HepG2 (cell line): ENCODE results near the gene GSK3A. TPM values are rescaled to one million over a fixed set of nuclear protein-coding genes. Genes with fewer than 3 reads are reported as not detected.

Source experiments
- CBX5 ChIP-seq: sonication (generic); formaldehyde crosslinking; IDR thresholded peaks from 2 replicates; pipeline ENCODE4 v1.4.0; 2020; ENCODE audit warnings: missing genetic modification reagents, borderline replicate concordance
- EEA1 ChIP-seq: sonication (generic); formaldehyde crosslinking; IDR thresholded peaks from 2 replicates; pipeline ENCODE4 v1.5.1; 2020; ENCODE audit warnings: mild to moderate bottlenecking, missing genetic modification reagents, borderline replicate concordance
- FOXP1 ChIP-seq, 2 experiments: fragments of 450-650 bp in 1 of 2; IDR thresholded peaks; 2 replicates each; pipeline ENCODE4 v1.6.1; 2017 to 2018; ENCODE audit warnings: antibody characterized with exemption in 1 of 2
- HOXA3 ChIP-seq: sonication (generic); formaldehyde crosslinking; IDR thresholded peaks from 2 replicates; pipeline ENCODE4 v1.5.0; 2020; ENCODE audit warnings: missing genetic modification reagents
- IKZF1 ChIP-seq: fragments of 450-650 bp; IDR thresholded peaks from 2 replicates; pipeline ENCODE4 v1.7.1; 2016
- KAT7 ChIP-seq: IDR thresholded peaks from 2 replicates; pipeline ENCODE4 v1.6.1; 2018; ENCODE audit warnings: borderline replicate concordance, missing compliant biosample characterization
- MAZ ChIP-seq, 2 experiments: sonication (generic) in 1 of 2; formaldehyde crosslinking in 1 of 2; IDR thresholded peaks; 2 replicates each; pipeline versions ENCODE4 v1.5.0 to v1.6.1; 2012 to 2020; ENCODE audit warnings: low read depth in 2 of 2, mild to moderate bottlenecking in 2 of 2, borderline replicate concordance in 1 of 2, improper control_type of control experiment in 1 of 2, low read length in 1 of 2, missing genetic modification reagents in 1 of 2, moderate library complexity in 1 of 2
- MLXIP ChIP-seq: sonication (generic); formaldehyde crosslinking; IDR thresholded peaks from 2 replicates; pipeline ENCODE4 v1.9.0; 2021; ENCODE audit warnings: missing genetic modification reagents, borderline replicate concordance
- NCOA1 ChIP-seq: sonication (generic); formaldehyde crosslinking; IDR thresholded peaks from 2 replicates; pipeline ENCODE4 v1.9.0; 2021; ENCODE audit warnings: missing genetic modification reagents
- NKX3-1 ChIP-seq: sonication (generic); formaldehyde crosslinking; IDR thresholded peaks from 2 replicates; pipeline ENCODE4 v1.5.0; 2020; ENCODE audit warnings: missing genetic modification reagents
- PLSCR1 ChIP-seq: sonication (generic); formaldehyde crosslinking; IDR thresholded peaks from 2 replicates; pipeline ENCODE4 v1.5.0; 2020; ENCODE audit warnings: missing genetic modification reagents, mild to moderate bottlenecking, borderline replicate concordance
- SATB2 ChIP-seq: sonication (generic); formaldehyde crosslinking; IDR thresholded peaks from 2 replicates; pipeline ENCODE4 v1.5.0; 2020; ENCODE audit warnings: missing genetic modification reagents
- SIX1 ChIP-seq: sonication (generic); formaldehyde crosslinking; IDR thresholded peaks from 2 replicates; pipeline ENCODE4 v1.4.0; 2020; ENCODE audit warnings: missing genetic modification reagents, borderline replicate concordance
- SMAD1 ChIP-seq: sonication (generic); formaldehyde crosslinking; IDR thresholded peaks from 2 replicates; pipeline ENCODE4 v1.4.0; 2020; ENCODE audit warnings: missing genetic modification reagents, low read depth, mild to moderate bottlenecking, borderline replicate concordance
- SPEN ChIP-seq: sonication (generic); formaldehyde crosslinking; IDR thresholded peaks from 2 replicates; pipeline ENCODE4 v1.5.1; 2020; ENCODE audit warnings: low read depth, mild to moderate bottlenecking, missing genetic modification reagents
- TEAD3 ChIP-seq: optimal IDR thresholded peaks from 2 replicates; pipeline ENCODE3; 2016; ENCODE audit warnings: borderline replicate concordance
- ZBTB38 ChIP-seq: sonication (generic); formaldehyde crosslinking; IDR thresholded peaks from 2 replicates; pipeline ENCODE4 v1.5.1; 2020; ENCODE audit warnings: mild to moderate bottlenecking, missing genetic modification reagents
- ZNF33B ChIP-seq: sonication (generic); formaldehyde crosslinking; IDR thresholded peaks from 2 replicates; pipeline ENCODE4 v1.5.1; 2020; ENCODE audit warnings: mild to moderate bottlenecking, missing genetic modification reagents
- ZNF496 ChIP-seq: sonication (generic); formaldehyde crosslinking; IDR thresholded peaks from 2 replicates; pipeline ENCODE4 v1.8.1; 2023; ENCODE audit warnings: mild to moderate bottlenecking, moderate library complexity, missing genetic modification reagents; ENCODE audit not compliant: insufficient replicate concordance
- polyA plus RNA-seq, 8 experiments: library from polyadenylated mRNA; depleted of rRNA in 3 of 8; stranded (reverse) in 7 of 8; unstranded in 1 of 8; fragments of >200 nt; fragmentation: Illumina TruSeq in 4 of 8; extraction: Trizol in 4 of 8; gene quantifications; 2 replicates each; pipeline versions ENCODE4 v1.2.1 to v1.2.3, GENCODE V29; 2011 to 2016; ENCODE audit warnings: low read depth in 4 of 8, missing spikeins in 1 of 8, mixed read lengths in 1 of 8; ENCODE audit not compliant: insufficient read depth in 1 of 8
- total RNA-seq, 5 experiments: library from RNA; depleted of rRNA; stranded (reverse); fragments of >200 nt; fragmentation: Illumina TruSeq; extraction: Trizol; gene quantifications; 2 replicates each; pipeline ENCODE4 v1.2.3, GENCODE V29; 2016; ENCODE audit warnings: low read depth in 1 of 5
- TF ChIP-seq, protein P1 (sequence below): sonication (generic); formaldehyde crosslinking; IDR thresholded peaks from 2 replicates; pipeline ENCODE4 v1.4.0; 2020; ENCODE audit warnings: missing genetic modification reagents, borderline replicate concordance

GSK3A gene
- total and polyA plus RNA-seq, 2 of the 13 experiments (the other 11 are each of a cell fraction or from before 2014, with no cell fraction given) = 16.9 to 52.5 TPM

DNA sequence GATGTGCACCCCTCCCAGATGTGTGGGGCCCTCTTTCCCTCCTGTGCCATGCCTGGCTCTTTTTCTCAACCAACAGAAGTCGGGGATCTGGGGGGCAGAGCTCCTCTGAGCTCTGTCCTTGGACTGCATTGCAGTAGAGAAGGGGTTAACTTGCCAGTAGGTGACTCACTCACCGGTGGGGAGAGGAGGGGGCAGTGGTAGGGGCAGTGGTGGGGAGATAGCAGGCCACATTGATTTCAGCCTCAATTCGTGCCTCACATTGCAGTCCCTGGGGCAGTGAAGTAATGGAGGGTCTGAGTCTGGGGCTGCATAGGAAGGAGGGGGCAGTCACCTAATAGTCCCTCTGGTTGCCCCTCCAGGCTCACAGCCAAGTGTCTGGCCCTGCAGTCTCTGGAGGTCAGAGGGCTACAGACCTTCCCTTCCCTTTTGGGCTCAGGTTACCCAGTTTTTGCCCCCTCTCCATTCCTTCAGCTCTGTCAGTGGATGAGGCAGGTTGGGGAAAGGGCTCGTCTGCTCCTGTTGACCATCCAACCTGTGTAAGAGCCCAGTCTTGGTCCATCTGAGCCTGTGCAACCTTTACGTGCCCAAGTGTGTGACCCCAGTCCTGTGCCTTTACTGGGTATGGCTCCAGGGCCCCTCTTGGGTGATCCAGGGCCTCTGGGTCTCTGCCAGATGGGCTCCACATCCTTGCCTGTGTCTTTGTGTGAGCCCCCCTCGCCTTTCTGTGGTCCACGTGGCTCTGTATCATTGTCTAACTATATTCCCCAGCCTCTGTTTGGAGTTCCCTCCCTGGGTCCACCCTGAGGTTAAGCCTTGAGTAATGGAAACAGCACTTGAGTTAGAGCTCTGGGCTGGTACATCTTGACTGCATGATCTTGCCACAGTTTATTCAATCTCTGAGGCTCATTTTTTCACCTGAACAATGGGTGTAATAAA is 39.7 kb upstream of the GSK3A start (continued):
- TF ChIP-seq FOXP1 (IDR thresholded peaks at IDR 0.05) = no peak
- TF ChIP-seq FOXP1 (CRISPR knock-in tag; IDR thresholded peaks at IDR 0.05) = no peak
- TF ChIP-seq KAT7 (CRISPR knock-in tag) = 0 out of 2 replicates have a peak, but pooled peaks have one; percentile 46
- TF ChIP-seq ZBTB38 = no peak
- TF ChIP-seq ZNF496 (CRISPR knock-in tag) = no peak
- 0 out of 2 replicates have a peak, but pooled peaks have one; percentile 6 for TF ChIP-seq SIX1 (CRISPR knock-in tag)
- TF ChIP-seq NCOA1 (CRISPR knock-in tag) = 0 out of 2 replicates have a peak, but pooled peaks have one; percentile 55
- TF ChIP-seq IKZF1 = no peak
- no peak for TF ChIP-seq CBX5 (CRISPR knock-in tag)
- TF ChIP-seq TEAD3 (CRISPR knock-in tag) = no peak
- no peak for TF ChIP-seq SPEN
- TF ChIP-seq PLSCR1 (CRISPR knock-in tag) = no peak
- peak; percentile 86 for TF ChIP-seq MAZ (IDR thresholded peaks at IDR 0.05; ENCODE audit: borderline replicate concordance, low read depth, low read length)
- no peak for TF ChIP-seq MAZ (CRISPR knock-in tag; IDR thresholded peaks at IDR 0.05; ENCODE audit: low read depth)
- no peak for TF ChIP-seq EEA1 (CRISPR knock-in tag)
- TF ChIP-seq NKX3-1 (CRISPR knock-in tag) = no peak
- TF ChIP-seq HOXA3 (CRISPR knock-in tag) = no peak
- TF ChIP-seq MLXIP (CRISPR knock-in tag) = no peak
- TF ChIP-seq ZNF33B = no peak
- TF ChIP-seq, protein P1, sequence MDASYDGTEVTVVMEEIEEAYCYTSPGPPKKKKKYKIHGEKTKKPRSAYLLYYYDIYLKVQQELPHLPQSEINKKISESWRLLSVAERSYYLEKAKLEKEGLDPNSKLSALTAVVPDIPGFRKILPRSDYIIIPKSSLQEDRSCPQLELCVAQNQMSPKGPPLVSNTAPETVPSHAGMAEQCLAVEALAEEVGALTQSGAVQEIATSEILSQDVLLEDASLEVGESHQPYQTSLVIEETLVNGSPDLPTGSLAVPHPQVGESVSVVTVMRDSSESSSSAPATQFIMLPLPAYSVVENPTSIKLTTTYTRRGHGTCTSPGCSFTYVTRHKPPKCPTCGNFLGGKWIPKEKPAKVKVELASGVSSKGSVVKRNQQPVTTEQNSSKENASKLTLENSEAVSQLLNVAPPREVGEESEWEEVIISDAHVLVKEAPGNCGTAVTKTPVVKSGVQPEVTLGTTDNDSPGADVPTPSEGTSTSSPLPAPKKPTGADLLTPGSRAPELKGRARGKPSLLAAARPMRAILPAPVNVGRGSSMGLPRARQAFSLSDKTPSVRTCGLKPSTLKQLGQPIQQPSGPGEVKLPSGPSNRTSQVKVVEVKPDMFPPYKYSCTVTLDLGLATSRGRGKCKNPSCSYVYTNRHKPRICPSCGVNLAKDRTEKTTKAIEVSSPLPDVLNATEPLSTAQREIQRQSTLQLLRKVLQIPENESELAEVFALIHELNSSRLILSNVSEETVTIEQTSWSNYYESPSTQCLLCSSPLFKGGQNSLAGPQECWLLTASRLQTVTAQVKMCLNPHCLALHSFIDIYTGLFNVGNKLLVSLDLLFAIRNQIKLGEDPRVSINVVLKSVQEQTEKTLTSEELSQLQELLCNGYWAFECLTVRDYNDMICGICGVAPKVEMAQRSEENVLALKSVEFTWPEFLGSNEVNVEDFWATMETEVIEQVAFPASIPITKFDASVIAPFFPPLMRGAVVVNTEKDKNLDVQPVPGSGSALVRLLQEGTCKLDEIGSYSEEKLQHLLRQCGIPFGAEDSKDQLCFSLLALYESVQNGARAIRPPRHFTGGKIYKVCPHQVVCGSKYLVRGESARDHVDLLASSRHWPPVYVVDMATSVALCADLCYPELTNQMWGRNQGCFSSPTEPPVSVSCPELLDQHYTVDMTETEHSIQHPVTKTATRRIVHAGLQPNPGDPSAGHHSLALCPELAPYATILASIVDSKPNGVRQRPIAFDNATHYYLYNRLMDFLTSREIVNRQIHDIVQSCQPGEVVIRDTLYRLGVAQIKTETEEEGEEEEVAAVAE (CRISPR knock-in tag) = no peak
- no peak for TF ChIP-seq SATB2 (CRISPR knock-in tag)
- no peak for TF ChIP-seq SMAD1 (CRISPR knock-in tag)
